ENCODE data around the gene TRPM4.
A peak's percentile ranks its signal among the peaks of the same experiment; 100 is the strongest.
"Not testable (repeated sequence)": the region's sequence is repeated elsewhere in the genome, so short reads cannot be mapped to it uniquely, and the experiment has no call there.

TRPM4 gene

GRCh38 chr19:49151267-49152118 is 6.1 kb upstream of the TRPM4 start:
- DNase-seq (ENCODE audit: low read depth), result peak; percentile 41

DNA sequence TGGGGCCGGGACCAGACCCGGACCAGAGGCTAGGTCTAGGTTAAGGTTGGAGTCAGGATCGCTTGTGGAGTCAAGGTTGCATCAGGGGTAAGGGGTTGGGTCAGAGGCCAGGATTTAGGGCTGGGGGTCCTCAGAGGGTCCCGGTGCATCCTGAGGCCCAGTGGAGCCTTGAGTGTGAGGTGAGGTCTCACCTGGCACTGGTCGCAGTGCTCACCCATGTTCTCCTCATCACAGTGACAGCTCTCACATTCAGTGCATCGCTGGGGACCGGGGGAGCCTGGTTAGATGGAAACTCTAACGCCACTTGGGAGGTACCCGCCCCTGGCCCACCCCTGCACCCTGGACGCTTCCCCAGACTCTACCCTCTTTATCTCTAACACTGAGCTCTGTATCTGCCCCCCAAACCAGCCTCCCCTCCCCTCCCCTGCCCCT is 5.5 kb upstream of the TRPM4 start:
- DNase-seq (ENCODE audit: low read depth), result no peak

- no peak for DNase-seq (ENCODE audit: low read depth)
Observed at GRCh38 chr19:49153167-49153809, 4.3 kb upstream of the TRPM4 start.

GRCh38 chr19:49154279-49154678 is 3.3 kb upstream of the TRPM4 start:
- DNase-seq (ENCODE audit: low read depth), result no peak

GRCh38 chr19:49155005-49155819 is 2.4 kb upstream of the TRPM4 start, which contains the start of gene HRC:
HRC (minus strand) TSS chr19:49155396; CDS start chr19:49155237, 159 bp downstream.
- no peak for DNase-seq (ENCODE audit: low read depth)

GRCh38 chr19:49155820-49156346 is 1.7 kb upstream of the TRPM4 start:
- no peak for DNase-seq (ENCODE audit: low read depth)

DNA sequence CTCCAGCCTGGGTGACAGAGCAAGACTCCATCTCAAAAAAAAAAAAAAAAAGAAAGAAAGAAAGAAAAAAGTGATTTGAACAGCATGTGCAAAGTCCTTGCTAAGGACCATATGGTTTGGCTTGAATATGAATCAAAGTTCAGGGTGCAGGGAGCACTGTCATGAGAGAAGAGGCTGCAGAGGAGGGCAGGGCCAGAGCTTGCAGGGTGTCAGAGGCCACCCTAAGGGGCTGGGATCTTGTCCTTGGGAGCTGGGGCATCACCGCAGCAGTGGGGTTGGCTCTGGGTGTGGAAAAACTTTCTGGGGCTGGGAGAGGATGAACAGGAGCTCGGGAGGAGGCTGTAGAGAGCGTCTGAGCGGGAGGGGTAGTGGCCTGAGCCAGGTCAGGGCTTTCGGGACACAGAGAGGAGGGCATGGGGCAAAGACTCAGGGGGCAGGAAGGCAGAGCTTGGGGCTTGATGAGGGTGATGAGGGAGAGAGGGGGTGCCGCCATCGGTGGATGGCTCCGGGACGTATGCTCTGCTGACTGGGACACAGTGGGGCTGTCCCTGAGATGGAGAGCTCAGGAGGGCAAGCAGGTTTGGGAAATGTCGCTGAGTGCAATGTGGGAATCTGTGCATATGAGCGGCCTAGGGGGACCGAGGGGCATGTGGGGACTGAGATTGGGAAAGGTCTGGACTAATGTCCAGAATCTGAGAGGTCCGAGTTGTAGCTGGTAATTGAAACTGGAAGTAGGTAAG is 3.0 kb downstream of the TRPM4 start:
- DNase-seq (ENCODE audit: low read depth), result no peak

DNA sequence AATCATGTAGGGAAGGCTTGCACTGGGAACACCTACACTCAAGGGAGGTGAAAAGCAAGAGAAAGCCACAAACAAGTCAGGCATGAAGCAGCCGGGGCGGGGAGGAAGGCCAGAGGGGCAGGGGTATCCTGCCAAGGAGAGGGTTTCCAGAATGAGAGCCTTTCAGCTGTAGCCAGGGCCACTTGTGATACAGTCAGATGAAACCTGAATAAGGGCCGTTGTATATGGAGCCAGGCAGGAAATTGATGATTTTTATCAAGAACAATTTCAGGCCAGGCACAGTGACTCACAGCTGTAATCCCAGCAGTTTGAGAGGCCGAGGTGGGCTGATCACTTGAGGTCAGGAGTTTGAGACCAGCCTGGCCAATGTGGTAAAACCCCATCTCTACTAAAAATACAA is 4.4 kb downstream of the TRPM4 start:
- DNase-seq (ENCODE audit: low read depth), result peak; percentile 69

- no peak for DNase-seq (ENCODE audit: low read depth)
Observed at GRCh38 chr19:49165111-49165750, 7.6 kb downstream of the TRPM4 start.

DNA sequence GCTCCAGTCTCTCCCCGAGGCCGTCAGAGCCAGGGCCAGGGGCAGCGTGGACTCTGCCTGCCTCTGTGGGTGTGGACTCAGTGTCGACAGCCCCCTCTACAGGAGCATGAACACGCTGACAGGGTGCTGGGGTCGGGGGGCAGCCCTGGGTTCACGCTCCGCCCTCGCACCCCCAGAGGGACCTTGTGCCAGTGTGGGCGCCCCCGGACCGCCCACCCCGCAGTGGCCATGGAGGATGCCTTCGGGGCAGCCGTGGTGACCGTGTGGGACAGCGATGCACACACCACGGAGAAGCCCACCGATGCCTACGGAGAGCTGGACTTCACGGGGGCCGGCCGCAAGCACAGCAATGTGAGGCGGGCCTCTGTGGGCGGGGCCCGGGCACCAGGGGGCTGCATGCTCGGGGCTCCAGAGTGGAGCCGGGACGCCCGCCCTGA is 8.3 kb downstream of the TRPM4 start:
- no peak for DNase-seq (ENCODE audit: low read depth)

DNA sequence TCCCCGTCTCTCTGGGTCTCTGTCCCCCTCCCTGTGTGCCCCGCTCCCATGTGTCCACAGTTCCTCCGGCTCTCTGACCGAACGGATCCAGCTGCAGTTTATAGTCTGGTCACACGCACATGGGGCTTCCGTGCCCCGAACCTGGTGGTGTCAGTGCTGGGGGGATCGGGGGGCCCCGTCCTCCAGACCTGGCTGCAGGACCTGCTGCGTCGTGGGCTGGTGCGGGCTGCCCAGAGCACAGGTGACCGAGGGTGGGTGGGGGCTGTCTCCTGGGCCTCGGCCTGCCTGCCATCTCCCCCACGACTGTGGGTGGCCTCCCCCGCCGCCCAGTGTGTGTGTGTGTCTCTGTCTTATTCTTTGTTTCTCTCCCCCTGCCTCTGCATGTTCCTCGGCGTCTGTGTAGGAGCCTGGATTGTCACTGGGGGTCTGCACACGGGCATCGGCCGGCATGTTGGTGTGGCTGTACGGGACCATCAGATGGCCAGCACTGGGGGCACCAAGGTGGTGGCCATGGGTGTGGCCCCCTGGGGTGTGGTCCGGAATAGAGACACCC is 10.3 kb downstream of the TRPM4 start:
- no peak for DNase-seq (ENCODE audit: low read depth)

GRCh38 chr19:49168421-49168820 is 10.8 kb downstream of the TRPM4 start:
- no peak for DNase-seq (ENCODE audit: low read depth)

- DNase-seq (ENCODE audit: low read depth), result no peak
Observed at GRCh38 chr19:49173198-49173597, 15.6 kb downstream of the TRPM4 start.

- DNase-seq (ENCODE audit: low read depth), result no peak
Observed at GRCh38 chr19:49180659-49181058, 23.1 kb downstream of the TRPM4 start.

DNA sequence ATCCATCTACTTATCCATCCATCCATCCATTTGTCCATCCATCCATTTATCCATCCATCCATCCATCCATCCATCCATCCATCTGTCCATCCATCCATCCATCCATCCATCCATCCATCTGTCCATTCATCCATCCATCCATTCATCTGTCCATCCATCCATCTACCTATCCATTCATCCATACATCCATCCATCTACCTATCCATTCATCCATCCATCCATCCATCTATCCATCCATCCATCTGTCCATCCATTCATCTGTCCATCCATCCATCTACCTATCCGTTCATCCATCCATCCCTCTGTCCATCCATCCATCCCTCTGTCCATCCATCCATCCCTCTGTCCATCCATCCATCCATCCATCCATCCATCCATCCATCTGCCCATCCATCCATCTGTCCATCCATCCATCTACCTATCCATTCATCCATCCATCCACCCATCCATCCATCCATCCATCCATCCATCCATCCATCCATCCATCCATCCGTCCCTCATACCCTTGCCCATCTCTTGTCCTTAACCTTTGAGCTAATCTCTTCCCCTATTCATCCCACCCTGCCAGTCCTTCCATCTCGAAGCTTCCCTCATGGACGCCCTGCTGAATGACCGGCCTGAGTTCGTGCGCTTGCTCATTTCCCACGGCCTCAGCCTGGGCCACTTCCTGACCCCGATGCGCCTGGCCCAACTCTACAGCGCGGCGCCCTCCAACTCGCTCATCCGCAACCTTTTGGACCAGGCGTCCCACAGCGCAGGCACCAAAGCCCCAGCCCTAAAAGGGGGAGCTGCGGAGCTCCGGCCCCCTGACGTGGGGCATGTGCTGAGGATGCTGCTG is 24.6 kb downstream of the TRPM4 start:
- not testable (repeated sequence) for DNase-seq (ENCODE audit: low read depth)

DNA sequence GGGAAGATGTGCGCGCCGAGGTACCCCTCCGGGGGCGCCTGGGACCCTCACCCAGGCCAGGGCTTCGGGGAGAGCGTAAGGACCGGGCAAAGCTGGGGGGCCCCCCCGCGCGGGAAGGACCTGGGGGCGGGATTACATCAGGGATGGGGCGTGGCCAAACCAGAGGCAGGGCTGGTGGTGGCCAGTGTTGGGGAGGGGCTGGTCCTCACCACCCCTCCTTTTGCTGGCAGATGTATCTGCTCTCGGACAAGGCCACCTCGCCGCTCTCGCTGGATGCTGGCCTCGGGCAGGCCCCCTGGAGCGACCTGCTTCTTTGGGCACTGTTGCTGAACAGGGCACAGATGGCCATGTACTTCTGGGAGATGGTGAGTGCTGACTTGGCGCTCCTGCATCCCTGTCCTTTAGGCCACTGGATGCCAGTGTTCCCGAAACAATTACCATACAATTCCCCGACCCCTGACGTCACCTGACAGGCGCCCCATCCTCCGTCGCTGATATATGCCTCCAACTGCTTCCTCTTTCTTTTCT is 25.3 kb downstream of the TRPM4 start:
- no peak for DNase-seq (ENCODE audit: low read depth)

GRCh38 chr19:49186108-49186507 is 28.5 kb downstream of the TRPM4 start:
- DNase-seq (ENCODE audit: low read depth), result no peak

- no peak for DNase-seq (ENCODE audit: low read depth)
Observed at GRCh38 chr19:49188626-49189200, 31.1 kb downstream of the TRPM4 start.

DNA sequence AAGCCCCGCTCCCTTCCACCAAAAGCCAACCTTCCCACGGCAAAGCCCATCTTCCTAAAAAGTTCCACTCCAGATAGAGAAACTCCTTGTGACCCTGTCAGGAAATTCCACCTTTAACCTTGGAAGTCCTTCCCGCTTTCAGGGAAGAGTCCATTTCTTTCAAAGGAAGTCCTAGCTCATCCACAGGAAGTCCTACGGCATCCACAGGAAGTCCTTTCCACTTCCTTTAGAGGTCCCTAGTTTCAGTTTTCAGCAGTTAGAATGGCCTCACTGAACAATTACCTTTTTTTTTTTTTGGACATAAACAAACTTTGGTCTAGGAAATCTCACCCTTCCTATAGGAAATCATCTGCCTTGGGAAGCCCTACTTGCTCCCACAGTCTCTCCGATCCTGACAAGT is 31.7 kb downstream of the TRPM4 start:
- DNase-seq (ENCODE audit: low read depth), result no peak
